IPS DF 6.9 (cell line): ENCODE results near the gene RCCD1.

Source experiments
- DNase-seq: peaks from one replicate; pipeline ENCODE4 v3.0.0-alpha.2; 2013; ENCODE audit warnings: low read depth, low spot score
- H3K27ac ChIP-seq: one replicate; pipeline ENCODE4 v1.5.1; 2013; ENCODE audit warnings: low read length, control low read depth
- H3K27me3 ChIP-seq: 2 replicates; pipeline ENCODE4 v1.6.1; 2013; ENCODE audit warnings: mild to moderate bottlenecking, low read length; ENCODE audit not compliant: control insufficient read depth, insufficient read depth
- H3K36me3 ChIP-seq: 2 replicates; pipeline ENCODE4 v1.6.1; 2013; ENCODE audit warnings: low read length; ENCODE audit not compliant: control insufficient read depth, insufficient read depth
- H3K4me1 ChIP-seq: 2 replicates; pipeline ENCODE4 v1.6.1; 2013; ENCODE audit warnings: low read length; ENCODE audit not compliant: control insufficient read depth, insufficient read depth
- H3K4me3 ChIP-seq: 2 replicates; pipeline ENCODE4 v1.5.1; 2013; ENCODE audit warnings: mild to moderate bottlenecking, low read length
- H3K9me3 ChIP-seq: 2 replicates; pipeline ENCODE4 v1.6.1; 2013; ENCODE audit warnings: low read length, inconsistent platforms; ENCODE audit not compliant: control insufficient read depth, insufficient read depth
- WGBS: extraction: QIAGEN DNeasy Blood & Tissue Kit; methylation state at CpG from one replicate; pipeline ENCODE4 v1.1.7; 2013; ENCODE audit warnings: mixed read lengths, missing lambda C conversion rate; ENCODE audit not compliant: insufficient read length, insufficient coverage; 5-methylcytosine and 5-hydroxymethylcytosine counted together

RCCD1 gene

DNA sequence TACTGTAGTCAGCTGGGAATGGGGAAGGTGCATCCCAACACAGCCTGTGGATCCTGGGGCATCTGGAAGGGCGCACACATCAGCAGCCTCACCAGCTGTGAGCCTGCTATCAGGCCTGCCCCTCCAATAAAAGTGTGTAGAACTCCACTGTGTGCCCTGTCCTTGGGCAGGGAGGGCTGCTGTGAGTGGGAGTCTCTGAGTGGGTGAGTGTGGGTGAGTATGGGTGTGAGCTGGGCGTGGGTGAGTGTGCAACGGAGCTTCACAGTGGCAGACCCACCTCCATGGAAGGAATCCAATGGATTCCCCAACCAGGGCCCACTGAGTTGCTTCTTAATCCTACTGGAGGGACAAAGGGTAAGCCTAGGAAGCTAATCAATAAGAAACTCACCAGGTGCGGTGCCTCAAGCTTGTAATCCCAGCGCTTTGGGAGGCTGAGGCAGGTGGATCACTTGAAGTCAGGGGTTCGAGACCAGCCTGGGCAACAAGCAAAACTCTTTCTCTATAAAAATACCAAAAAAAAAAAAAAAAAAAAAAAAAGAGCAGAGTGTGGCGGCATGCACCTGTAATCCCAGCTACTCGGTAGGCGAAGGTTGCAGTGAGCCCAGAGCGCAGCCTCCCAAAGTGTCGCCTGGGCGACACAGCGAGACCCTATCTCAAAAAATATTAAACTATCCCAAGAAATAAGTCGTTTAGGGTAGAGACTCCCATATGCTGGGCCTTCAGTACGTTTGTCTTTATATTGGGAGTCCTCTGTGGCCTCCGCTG is 555 bp upstream of the RCCD1 start:
- WGBS: no CpG with 5 or more reads among the region's 16 CpGs
- no peak overlapping the region for H3K27ac ChIP-seq
- H3K4me3 ChIP-seq: no peak overlapping the region

DNA sequence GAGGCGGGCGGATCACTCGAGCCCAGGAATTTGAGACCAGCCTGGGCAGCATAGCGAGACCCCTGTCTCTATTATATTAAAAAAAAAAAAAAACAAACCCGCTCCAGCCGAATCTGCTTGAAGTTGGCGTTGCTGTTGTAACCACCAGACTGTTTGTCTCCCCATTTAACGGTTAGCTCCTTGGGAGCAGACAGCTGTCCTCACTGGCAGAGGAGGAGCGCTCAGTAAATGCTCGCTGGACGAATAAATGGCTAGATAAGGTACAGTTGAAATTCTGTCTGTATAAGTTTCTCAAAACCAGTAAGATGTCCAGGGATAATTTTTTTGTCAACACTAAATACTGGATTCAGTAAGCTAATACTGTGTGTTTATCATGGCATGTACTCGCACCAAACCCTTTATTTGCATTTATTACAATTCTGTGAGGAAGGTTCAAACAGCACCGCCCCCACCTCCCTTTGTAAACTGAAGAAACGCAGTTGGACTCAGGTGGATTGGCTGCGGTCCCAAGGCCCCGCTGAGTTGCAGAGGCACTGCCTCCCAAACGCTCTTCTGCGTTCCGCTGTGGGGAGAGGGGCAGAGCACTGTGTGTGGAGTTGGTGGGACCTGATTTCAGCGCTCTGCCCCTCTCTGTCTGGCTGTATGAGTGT is 1.1 kb downstream of the RCCD1 start:
- Histone ChIP-seq H3K36me3 (peaks cover 12% of the 10 kb centered on the region), H3K27ac (no peak overlapping the region)

More for the DNA sequence above, 555 bp upstream of the RCCD1 start:
- Histone ChIP-seq H3K9me3 (no peaks in the 10 kb centered on the region), H3K36me3 (peaks cover 28% of the 10 kb centered on the region), H3K4me1 (peaks cover 6% of the 10 kb centered on the region), H3K27me3 (no peaks in the 10 kb centered on the region)
- no peak for DNase-seq

DNA sequence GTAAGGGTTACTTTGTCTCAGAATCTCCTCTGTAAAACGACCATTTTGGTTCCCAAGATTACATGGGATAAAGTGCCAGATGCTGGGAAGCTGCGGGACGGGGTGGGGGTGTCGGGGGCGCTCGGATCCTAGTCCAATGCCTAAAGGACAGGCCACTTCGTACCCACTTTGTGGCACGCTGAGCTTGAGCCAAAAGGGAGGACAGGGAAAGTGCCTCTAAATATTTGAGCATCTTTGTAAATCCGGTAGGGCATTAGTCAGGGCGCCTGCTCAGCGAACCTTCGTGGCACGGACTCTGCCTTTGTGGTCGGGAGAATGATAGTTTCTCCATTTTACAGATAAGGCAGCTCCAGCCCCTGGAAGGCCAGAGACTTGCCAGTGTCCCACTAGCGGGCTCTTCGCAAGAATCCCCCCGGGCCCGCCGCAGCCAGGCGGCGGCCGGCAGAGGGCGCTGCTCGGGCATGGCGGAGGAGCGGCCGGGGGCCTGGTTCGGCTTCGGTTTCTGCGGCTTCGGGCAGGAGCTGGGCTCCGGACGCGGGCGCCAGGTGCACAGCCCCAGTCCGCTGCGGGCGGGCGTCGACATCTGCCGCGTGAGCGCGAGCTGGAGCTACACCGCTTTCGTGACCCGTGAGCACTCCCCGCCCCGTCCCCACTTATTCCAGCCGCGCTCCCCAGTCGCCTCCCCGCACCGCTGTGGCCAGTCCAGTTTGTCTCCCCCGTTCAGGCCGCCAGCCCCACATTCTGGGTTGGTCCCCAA is 1.8 kb downstream of the RCCD1 start:
- Histone ChIP-seq H3K4me1 (peaks cover 6% of the 10 kb centered on the region), H3K36me3 (peaks cover 12% of the 10 kb centered on the region), H3K4me3 (peak overlapping the region; percentile 69), H3K9me3 (no peaks in the 10 kb centered on the region), H3K27ac (no peak overlapping the region), H3K27me3 (no peaks in the 10 kb centered on the region)
- WGBS: no CpG with 5 or more reads among the region's 56 CpGs
- DNase-seq: no peak

More for the DNA sequence above, 1.1 kb downstream of the RCCD1 start:
- Histone ChIP-seq H3K4me1 (peaks cover 6% of the 10 kb centered on the region), H3K9me3 (no peaks in the 10 kb centered on the region), H3K4me3 (no peak overlapping the region; the same call in 1 of the 2 replicates), H3K27me3 (no peaks in the 10 kb centered on the region)
- DNase-seq: no peak
- WGBS: no CpG with 5 or more reads among the region's 20 CpGs

DNA sequence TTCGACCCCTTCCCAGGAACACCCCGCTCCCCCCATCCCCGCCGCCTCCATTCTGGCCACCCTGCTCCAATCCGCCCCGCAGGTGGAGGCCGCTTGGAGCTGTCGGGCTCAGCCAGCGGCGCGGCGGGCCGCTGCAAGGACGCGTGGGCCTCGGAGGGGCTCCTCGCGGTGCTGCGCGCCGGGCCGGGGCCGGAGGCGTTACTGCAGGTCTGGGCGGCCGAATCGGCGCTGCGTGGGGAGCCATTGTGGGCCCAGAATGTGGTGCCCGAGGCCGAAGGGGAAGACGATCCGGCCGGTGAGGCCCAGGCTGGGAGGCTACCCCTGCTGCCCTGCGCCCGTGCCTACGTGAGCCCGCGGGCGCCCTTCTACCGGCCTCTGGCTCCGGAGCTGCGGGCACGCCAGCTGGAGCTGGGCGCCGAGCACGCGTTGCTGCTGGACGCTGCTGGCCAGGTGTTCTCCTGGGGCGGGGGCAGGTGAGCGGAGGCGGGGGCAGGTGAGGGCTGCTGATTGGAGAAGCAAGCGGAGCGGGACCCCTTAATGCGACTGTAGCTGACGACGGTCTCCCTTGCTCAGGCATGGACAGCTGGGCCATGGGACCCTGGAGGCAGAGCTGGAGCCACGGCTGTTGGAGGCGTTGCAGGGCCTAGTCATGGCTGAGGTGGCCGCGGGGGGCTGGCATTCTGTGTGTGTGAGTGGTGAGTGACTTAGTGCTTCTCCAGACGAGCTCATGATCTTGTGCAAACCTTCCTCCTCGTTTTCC is 2.5 kb downstream of the RCCD1 start:
- peaks cover 12% of the 10 kb centered on the region for H3K36me3 ChIP-seq
- WGBS: no CpG with 5 or more reads among the region's 63 CpGs

DNA sequence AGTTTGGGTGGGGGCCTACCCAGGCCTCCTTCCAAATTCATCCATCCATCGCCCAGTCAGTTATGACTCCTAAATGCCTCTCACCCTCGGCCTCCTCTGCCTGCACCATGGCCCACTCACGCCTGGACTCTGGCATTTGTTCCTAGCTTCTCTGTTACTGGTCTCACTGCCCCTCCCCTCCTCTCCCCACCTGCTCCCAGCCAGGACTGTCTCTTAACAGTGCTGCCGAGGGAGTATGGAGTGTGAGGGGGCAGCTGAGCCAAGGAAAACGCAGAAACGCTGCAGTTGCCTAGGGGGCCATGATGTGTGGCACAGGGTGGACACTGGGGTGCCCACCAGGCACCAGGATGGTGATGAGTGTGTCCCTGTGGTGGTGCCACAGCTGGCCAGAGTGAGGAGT is 3.1 kb downstream of the RCCD1 start:
- no peak overlapping the region for H3K4me3 ChIP-seq

More for the DNA sequence above, 2.5 kb downstream of the RCCD1 start:
- peaks cover 6% of the 10 kb centered on the region for H3K4me1 ChIP-seq
- H3K27ac ChIP-seq: no peak overlapping the region
- H3K27me3 ChIP-seq: no peaks in the 10 kb centered on the region
- DNase-seq: no peak
- H3K4me3 ChIP-seq: peak overlapping the region; percentile 69; the same call in 1 of the 2 replicates
- H3K9me3 ChIP-seq: no peaks in the 10 kb centered on the region

DNA sequence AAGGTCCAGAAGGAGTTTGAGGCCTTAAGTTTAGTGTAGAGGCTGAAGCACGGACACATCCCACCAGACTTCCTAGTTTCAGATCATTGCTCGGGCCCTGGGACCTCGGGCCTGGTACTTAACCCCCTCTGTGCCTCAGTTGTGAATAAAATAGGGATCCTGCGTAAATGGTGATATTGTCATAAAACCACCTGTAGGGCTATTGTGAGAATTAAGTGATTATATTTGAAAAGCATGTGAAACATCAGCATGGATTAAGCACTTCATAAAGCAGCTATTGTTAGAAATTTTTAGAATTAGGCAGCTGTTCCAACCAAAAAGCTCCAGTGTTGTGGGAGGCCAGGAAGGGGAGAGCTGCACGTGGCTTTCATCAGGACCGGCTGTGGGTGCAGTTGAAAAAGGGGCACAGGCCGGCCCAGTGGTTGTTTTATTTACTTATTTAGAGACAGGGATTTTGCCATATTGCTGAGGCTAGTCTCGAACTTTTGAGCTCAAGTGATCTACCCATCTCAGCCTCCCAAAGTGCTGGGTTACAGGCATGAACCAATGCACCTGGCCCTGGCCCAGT is 4.4 kb downstream of the RCCD1 start:
- DNase-seq: no peak
- H3K27me3 ChIP-seq: no peaks in the 10 kb centered on the region
- no CpG with 5 or more reads among the region's 8 CpGs for WGBS
- H3K4me1 ChIP-seq: peaks cover 6% of the 10 kb centered on the region
- peaks cover 4% of the 10 kb centered on the region; the same call in 1 of the 2 replicates for H3K36me3 ChIP-seq
- no peak overlapping the region for H3K4me3 ChIP-seq
- H3K27ac ChIP-seq: no peak overlapping the region
- no peaks in the 10 kb centered on the region for H3K9me3 ChIP-seq

More for the DNA sequence above, 3.1 kb downstream of the RCCD1 start:
- WGBS: no CpG with 5 or more reads among the region's 6 CpGs
- Histone ChIP-seq H3K9me3 (no peaks in the 10 kb centered on the region), H3K36me3 (peaks cover 11% of the 10 kb centered on the region), H3K4me1 (peaks cover 6% of the 10 kb centered on the region), H3K27me3 (no peaks in the 10 kb centered on the region), H3K27ac (no peak overlapping the region)
- no peak for DNase-seq

DNA sequence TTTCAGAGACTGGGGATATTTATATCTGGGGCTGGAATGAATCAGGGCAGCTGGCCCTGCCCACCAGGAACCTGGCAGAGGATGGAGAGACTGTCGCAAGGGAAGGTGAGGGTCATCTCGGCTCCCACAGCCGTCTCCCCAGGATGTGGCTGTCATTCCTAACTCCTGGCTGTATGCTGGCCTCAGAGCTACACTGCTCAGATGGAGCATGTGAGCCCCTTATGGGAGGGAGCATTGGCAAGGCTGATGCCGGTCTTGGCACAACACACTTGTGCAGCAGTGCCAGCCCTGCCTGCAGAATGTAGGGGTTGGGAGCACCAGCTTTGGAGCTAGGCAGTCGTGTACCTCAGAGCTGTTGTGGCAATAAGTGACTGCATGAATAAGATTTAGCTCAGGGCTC is 5.2 kb downstream of the RCCD1 start:
- Histone ChIP-seq H3K9me3 (no peaks in the 10 kb centered on the region), H3K4me1 (peaks cover 6% of the 10 kb centered on the region), H3K4me3 (no peak overlapping the region), H3K36me3 (peaks cover 4% of the 10 kb centered on the region; the same call in 1 of the 2 replicates), H3K27ac (no peak overlapping the region), H3K27me3 (no peaks in the 10 kb centered on the region)
- WGBS: no CpG with 5 or more reads among the region's 5 CpGs
- DNase-seq: no peak

DNA sequence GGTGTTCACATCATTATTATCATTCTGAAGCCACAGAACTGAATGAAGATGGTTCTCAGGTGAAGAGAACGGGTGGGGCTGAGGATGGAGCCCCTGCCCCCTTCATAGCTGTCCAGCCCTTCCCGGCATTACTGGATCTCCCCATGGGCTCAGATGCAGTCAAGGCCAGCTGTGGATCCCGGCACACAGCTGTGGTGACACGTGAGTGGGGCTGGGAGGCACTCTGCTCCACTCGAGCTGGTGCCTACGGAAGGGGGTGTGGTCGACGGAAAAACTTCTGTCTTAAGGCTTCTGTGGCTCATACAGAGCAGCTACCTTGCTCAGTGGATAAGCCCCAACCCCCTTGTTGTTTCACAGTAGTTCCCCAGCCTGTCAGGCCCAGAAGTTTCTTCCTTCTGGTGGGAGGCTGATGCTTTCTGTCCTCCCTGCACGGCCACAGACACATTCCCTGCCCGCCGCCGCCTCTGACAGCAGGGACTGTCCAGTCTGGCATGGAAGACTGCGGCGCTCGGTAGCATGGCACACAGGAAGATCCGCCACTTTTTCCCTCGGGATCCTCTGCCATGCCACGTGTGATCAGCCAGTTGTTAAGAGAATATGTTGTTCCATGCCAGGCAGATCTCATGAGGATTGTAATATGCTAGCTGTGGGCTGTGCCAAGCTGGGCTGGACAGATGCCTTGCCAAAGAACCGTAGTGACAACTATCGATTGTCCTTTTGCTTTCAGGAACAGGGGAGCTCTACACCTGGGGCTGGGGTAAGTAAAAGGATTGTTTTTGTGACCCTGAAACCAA is 5.8 kb downstream of the RCCD1 start:
- no CpG with 5 or more reads among the region's 20 CpGs for WGBS
- DNase-seq: no peak

DNA sequence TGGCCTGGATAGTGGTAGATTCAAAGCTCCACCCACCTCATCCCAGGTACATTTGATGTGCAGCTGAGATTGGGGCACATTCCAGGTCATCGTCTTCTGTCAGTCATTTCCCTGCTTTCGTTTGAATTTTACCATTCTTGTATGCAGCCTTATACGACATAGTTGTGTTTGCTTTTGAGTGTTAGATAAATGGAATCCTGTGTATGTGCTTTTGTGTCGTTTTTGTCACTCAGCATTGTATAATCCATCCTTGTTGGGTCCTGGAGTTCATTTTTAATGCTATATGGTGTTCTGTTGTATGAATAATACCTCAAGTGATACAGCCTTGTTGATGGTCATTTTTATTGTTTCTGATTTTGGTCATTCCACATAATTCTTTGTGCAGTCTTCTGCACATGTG is 7.3 kb downstream of the RCCD1 start:
- peaks cover 11% of the 10 kb centered on the region for H3K36me3 ChIP-seq
- DNase-seq: no peak
- no peak overlapping the region for H3K4me3 ChIP-seq
- no peaks in the 10 kb centered on the region for H3K9me3 ChIP-seq
- H3K4me1 ChIP-seq: peaks cover 4% of the 10 kb centered on the region
- WGBS: no CpG with 5 or more reads among the region's 4 CpGs
- no peak overlapping the region for H3K27ac ChIP-seq
- no peaks in the 10 kb centered on the region for H3K27me3 ChIP-seq

More for the DNA sequence above, 5.8 kb downstream of the RCCD1 start:
- H3K27ac ChIP-seq: no peak overlapping the region
- peaks cover 4% of the 10 kb centered on the region; the same call in 1 of the 2 replicates for H3K36me3 ChIP-seq
- H3K4me3 ChIP-seq: no peak overlapping the region
- peaks cover 6% of the 10 kb centered on the region for H3K4me1 ChIP-seq
- H3K27me3 ChIP-seq: no peaks in the 10 kb centered on the region
- H3K9me3 ChIP-seq: no peaks in the 10 kb centered on the region
